IPS DF 4.7 (cell line): Measurements from ENCODE around the gene PKD1L1.

Experiments used
- DNase-seq: peaks from one replicate; pipeline ENCODE4 v3.0.0-alpha.2; 2013; ENCODE audit warnings: low spot score; ENCODE audit errors: extremely low read depth

The PKD1L1 gene

DNA sequence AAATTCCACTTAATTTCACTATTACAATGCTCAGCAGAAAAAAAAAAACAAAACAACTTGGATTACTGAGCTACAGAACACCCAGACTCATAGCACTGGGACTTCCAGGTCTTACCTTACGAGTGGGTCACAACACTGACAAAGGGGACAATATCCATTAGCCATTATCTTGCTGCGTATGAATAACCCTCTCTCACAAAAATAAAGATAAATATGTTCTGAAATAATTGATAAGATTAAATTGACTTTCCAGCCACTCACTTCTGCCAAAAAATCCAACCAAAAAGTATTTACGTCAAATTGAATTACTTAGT lies 128.7 kb downstream of the PKD1L1 start:
- no peak for DNase-seq

DNA sequence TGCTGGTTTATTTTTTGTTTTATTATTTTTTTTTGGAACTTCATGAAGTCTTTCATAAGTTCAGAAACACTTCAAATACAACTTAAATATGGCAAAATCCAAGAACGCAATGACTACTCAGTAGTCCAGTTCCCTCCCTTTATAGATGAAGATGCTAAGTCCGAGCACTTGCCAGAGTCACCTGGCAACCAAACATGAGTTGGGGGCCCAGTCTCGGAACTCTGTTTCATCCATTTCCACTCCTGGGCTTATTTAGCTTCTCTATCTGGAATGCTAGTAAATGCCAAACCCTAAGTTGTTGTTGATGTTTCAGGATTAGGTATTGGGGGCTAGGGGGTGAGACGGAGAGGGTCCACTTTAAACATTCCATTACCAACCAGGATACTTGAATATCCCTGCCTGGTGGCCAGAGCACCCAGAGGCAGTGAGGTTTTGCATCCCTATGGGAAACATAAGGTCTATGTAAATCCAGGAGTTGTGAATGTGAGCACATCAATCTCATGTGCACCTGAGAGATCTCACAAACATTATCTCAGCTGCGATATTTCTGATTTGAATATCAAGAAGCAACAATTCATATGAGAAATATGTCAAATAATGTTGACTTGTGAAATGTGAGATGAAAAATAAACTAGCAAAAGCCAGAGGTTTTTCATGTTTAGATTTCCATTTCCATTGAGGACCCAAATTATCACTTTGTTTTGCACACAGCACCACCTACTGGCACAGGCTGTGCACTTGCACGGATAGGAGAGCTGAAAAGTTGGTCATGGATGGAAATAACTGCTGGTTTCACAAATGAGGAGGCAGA lies 129.3 kb downstream of the PKD1L1 start:
- no peak for DNase-seq

DNA sequence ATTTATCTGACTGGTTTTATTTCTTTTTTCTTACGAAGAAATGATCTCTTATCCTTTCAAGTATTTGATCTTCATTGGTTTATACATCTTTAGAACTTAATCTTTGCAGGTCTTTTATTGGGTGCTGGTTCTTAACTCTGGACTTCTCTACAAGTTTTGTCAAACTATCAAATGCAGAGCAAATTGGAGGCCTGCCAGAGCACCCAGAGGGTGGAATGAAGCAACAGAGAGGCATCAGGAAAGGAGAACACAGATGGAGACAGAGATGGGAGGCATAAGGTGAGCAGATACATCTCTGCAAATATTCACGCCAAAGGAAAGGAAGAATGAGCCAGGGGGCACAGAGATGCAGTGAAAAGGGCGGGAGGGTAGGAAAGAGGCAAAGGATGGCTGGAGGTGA lies 130.3 kb downstream of the PKD1L1 start:
- no peak for DNase-seq

DNA sequence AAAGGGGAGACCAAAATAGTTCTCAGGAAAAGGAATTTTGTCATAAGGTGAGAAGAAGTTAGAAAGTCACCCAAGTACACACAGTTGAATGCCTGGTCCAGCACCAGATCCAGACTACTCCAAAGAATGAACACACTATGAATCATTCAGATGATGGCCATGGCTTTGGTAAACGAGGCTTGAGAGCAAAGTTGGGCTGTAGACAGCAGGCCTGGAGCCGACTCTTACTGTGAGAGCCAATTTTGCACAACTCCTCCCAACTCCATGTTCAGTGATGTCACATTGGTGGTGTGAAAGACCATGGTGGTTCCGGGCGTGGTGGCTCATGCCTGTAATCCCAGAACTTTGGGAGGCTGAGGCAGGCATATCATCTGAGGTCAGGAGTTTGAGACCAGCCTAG lies 131.6 kb downstream of the PKD1L1 start:
- no peak for DNase-seq

DNA sequence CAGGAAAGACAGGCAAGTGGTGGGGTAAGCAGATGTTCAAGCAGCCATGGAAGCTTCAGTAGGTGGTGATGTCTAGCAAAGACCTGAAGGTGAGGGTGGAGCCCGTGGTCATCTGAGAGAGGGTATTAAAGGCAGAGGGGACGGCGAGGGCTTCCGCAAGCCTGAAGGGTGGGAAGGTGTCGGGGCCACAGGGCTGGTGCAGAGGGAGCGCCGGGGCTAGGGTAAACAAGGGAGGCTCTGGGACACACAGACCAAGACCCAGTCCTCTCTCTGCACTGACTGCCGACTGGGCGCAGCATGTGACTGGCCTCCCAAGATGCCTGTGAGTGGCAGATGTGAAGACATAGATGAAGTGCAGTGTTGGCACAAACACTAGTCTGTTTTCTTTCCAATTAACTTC lies 132.4 kb downstream of the PKD1L1 start:
- no peak for DNase-seq

DNA sequence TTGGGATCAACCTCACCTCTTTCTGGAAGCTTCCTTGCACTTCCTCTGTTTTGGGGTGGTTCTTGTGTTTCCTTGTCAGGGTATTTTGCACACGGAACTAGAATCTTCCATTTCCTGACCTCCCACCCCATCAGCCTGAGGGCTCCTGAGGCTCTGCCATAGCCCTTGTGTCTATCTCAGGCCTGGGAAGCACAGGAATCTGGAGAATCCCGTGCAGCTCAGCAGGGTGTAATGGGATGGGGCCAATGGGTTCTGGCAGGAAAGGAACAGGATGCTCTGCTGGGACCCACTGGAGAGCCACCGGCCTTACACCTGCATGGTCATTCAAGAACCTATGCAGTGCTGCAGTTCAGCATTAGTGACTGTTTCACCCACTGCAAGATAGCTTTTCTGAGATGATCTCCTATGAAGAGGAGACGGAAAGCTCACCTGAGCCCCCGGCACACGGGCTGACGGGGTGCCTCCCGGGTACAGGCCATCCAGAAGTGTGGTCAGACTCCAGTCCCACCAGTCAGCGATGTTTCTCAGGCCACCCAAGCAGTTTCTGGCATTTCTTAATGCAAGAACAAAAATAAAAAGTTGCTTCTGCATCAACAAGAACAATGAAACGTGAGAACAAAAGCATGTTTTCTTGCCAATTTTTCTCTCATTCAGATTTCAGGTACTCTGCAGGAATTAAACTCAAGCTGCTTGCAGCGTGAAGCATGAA lies 133.2 kb downstream of the PKD1L1 start:
- no peak for DNase-seq

DNA sequence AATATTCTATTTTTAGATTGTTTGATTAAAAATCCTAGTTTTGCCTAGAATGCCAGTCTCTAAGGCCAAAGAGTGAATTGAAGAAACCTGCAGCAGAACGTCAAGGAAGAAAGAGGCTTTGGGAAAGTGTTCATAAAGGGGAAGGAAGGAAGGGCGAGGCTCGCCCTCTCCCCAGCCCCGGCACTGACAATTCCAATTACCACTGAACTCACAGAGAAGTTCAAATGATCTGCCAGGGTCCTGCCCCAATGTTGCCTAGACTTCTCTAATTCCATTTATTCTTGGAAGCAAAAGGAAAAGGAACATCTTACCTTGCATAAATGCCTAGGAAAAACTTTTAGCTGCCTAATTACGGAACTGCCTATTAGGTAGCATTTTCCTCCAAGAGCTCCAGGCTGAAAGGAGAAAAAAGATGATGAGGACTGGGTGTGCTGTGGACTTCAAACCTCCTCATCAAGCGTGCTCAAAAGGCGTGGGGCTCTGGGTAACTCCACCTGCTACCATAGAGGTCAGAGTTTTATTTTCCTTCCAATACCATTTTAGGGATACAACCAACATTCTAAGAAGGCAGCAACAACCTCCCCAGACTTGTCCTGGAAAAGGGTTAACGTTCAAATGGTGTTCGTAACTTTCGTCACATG lies 134.5 kb downstream of the PKD1L1 start:
- no peak for DNase-seq

DNA sequence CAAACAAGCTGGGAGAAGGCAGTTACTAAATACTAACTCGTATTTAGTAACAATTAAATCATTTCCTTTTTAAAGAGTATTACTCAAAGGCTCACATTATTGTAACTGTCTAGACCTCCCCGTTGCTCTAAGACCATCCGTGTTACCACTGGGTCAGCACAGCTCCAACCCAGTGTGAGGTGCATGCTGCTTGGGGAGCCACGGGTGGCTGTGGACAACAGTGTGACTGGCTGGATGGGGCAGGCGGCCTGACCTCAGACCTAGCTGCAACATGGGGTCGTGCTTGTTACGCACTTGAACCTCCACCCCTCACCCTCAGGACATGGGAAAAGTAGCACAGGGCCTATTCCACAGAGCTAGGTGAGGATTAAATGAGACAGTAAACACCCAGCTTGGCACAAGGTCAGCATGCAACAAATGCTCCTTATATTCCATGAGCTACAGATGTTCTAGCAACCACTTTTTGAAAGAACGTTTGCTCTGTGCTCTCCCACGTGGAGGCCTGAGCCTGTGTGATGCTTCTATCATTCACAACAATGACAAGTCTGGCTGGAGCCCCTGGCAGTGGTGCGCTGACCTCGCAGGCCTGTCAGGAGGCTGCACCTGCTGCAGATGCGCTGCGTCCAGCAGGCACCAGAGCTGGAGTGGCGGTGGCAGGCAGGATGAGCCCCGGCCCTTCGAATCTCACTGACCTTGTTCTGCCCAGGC lies 135.7 kb downstream of the PKD1L1 start:
- DNase-seq = no peak

DNA sequence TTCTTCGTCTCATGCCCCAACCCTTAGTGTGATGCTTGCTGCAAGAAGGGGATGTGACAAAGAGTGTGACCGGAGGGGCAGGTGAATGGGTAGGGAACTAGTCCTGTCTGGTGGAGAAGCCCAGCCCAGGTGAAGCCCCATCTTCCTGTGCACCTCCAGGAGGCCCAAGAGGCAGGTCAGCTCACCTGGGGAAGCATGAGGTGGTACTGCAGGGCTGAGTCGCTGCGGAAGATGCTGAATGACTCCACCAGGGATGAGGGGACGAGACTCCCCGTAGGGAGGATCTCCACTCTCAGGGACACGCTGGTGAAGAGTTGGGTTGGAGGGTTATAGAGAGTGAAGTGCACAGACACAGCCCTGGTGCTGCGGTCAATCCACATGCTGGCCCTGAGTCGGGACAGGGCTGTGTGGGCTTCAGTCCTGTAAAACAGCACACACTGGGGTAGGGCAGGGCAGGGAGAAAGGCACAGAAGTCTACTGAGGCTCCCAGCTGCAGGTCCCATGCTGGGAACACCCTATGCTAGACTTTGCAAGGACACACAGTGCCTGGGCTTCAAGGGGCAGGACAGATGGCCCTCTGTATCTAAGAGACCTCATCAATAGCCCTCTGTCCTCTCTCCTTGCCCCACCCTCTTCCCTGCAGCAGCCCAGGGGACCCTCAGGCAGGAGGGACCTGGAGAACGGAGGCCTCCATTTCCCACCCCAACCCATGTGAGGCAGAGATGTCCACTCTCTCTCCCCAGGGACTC lies 136.5 kb downstream of the PKD1L1 start:
- no peak for DNase-seq

DNA sequence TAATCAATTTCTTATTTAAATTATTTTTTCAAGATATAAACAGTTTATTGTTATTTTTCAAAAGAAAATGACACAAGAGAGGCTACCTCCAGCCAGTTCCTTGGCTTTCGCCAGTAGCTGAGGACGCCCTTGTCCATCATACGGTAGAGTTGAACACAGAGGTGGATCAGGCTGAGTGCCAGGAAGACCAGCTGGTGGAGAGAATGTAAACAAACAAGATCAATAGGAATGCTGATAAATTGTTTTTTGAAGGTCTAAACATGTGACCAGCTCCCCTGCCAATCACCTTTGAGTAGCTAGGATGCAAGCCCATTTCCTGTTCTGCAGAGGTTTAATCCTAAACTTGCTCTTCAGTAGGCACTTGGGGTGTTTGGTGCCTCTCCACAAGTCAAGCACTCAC lies 138.9 kb downstream of the PKD1L1 start:
- DNase-seq = no peak

DNA sequence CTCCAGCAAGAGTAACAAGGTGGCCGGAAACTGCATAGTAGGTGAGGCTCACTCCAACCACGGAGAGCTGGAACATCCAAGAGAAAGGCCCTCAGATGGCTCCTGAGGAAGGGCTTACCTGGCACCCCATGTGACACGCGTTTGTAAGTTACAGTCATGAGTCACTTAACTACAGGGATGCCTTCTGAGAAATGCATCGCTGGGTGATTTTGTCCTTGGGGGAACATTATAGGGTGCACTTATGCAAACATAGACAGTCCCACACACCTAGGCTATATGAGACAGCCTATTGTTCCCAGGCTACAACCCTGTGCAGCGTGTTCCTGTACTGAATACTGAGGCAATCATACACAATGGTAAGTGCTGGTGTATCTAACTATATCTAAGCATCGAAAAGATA lies 139.9 kb downstream of the PKD1L1 start:
- DNase-seq = no peak

DNA sequence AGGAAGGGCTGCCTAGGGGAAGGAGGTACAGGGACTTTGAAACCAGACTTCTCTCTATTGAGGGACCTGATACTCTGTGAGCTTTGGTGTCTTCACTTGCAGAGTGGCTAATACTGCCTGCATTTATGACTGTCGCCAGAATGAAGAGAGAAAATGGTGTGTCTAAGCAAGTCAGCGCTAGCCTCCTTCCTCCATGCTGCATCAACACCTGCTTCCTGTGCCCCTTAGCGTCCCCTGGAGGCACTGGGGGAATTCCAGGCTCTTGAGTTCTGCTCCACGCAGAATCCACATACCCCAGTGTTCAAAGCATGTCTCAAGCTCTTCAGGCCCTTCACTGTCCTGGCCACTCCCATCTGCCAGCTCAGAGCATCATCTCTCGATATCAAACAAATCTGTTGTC lies 140.5 kb downstream of the PKD1L1 start:
- no peak for DNase-seq

DNA sequence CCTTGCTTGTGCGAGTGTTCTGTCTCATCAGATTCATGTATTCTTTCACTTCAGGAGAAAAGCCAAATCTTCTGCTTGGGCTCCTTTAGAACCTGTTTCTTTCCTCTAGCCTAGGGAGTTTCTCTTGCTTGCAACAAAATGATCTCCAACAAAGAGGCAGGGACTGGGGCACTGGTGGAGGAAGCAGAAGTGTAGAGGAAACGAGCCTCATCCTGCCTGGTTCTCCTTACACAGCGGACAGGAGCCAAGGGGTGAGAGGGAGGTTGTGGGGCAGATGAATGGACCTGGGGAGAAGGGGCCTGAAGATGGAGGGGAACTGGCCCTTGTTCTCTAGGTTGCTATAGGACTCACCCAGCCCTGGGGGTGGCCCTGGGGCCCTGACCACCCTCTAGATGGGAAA lies 141.1 kb downstream of the PKD1L1 start:
- DNase-seq = no peak

DNA sequence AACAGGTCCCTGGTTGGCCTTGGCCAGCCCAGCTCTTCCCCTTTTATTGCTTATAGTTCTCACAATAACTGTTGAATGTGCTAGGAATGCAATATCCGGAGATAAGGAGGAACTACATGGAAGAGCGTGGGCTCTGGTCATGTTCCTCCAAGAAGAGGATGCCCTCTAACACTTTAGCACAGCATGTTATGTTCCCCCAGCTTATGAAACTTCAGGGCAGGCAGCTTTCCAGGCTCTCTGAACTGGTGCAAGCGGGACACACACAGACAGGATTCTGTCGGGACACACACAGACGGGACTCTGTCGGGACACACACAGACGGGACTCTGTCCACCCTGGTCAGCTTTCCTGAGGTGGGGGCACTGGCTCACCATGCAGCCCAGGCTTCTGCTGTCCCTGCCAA lies 141.6 kb downstream of the PKD1L1 start:
- DNase-seq = no peak

DNA sequence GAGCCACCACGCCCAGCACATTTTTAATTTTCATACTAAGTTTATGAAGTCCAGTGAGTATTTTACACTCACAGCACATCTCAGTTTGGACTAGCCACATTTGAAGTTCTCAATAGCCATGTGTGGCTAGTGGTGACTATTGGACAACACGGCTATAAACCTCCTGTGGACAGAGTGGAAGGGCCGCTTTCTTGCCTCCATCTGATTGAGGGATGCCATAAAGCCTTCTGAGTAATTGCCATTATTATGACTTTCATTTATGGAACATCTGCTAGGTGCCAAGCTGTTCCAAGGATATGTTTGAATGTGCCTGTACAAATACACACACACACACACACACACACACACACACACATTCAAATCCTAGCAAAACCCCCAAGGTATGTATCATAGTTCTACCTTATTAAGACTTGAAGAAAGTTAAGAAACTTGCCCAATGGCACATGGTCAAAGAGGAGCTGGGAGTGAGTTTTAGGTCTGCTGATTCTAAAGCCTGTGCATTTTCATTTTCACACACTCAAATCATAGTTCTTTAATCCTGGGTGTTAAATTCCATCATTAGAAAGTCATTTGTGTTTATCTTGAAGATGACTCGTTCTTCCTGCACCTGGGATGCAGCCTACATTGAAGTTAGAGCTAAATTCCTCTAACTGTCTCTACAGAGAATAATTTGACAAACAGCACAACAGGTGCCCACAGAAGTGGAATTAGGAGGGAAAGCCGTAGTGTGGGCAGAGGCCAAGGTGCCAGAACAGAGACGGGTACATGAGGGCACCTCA lies 143.3 kb downstream of the PKD1L1 start:
- DNase-seq = no peak

DNA sequence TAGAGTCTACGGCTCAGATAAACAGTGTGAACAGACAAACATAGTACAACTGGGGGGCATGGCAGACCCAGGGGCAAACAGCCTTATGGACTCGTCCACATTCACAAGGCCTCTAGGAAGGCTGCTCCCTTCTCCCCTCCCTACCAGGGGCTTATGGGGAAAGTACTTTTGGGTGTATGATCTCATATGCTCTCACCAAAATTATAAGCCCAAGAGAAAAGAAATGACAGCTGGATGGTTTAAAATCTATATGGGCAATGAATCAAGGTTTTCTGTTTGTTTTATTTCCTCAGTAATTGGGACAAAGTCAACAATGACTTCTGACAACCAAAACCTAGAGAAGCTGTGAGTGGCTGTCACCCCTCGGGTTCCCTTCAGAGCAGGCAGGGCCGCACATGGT lies 144.4 kb downstream of the PKD1L1 start:
- no peak for DNase-seq

DNA sequence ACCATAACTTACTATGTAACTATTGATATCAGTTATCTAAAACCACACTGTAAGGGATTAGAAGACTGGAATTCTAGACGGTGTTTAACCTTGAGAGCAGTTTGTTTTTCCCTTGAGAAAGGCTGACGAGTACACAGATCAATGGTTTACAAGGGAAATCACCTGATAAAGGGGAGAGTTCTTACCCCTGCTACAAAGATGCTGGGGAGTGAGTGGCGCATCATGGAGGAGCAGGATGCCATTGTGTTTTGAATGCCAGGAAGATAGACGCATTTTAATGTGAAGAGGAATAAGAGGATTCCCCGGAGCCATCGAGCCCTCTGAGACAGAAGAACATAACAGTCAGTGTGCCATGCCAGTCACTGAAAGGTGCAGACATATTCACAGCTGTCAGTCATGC lies 145.2 kb downstream of the PKD1L1 start:
- DNase-seq = no peak

DNA sequence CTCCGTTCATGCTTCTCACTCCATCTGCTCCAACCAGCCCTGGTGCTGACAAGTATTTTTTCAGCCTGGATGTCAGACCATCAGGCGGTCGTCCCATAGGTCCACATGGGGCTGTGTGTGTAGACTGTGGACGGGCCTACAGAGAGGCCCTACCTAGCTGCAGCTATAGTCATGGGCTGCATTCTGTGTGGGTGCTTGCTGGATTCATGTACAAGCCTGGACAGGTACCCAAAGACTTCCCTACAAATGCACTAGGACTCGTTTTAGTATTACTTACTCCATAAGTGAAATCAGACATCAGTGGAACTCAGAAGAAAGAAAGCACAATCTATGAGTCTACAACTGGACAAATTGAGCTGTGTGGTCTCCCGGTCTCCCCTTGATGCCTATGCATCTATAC lies 146.8 kb downstream of the PKD1L1 start:
- no peak for DNase-seq

DNA sequence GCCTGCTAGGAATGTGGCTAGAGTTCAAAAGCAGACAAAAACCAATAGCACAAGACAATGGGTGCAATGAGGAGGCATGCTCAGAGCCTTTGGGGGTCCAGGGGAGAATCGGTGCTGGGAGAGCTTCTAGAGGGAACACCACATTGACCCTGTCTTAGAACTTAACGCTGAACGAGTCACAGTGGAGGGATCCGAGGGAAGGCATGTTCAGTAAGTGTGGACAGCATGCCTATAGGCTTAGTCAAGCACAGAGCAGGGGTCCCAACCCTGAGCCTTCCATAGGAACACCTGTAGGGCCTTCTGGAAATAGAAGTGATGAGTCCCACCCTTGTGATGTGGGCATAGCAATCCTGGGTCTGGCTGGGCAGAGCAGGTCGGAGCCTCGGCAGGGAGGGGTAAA lies 148.7 kb downstream of the PKD1L1 start:
- no peak for DNase-seq

DNA sequence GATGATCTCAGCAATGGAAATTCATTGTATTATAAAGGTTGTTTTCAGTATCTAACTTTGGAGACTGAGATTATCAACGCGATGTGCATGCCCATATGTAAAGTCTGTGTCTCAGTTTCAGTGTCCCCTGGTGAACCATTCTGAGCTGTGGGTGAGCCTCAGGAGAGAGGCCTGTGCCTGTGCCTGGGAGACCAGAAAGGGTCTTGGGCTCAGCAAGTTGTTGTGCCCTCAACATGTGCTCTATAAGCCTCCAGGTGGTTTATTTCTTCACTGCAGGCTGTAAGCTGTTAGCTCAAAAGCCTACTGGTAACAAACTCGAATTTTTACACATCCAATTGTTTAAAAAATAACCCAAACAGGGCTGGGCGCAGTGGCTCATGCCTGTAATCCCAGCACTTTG lies 151.9 kb downstream of the PKD1L1 start:
- DNase-seq = no peak

DNA sequence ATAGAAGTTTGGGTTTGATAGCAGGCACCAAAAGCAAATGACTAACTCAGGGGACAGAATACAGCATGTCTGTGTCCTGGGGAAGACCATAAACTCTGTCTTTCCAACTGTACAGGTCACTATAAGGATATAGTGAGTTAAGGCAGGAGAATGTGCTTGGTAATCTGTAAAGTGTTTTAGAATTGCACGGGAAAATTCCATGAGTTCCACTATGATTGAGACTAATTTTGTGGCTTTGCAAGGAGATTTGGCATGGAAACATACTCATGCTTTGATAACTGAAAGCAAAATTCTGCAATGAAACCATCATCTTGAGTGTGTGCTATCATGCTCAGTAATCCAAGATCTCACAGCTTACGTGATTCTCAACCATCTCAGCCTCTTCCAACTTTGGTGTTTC lies 152.6 kb downstream of the PKD1L1 start:
- no peak for DNase-seq
